K562 (cell line): Measurements from ENCODE around the gene SP2. TPM values are rescaled to one million over a fixed set of nuclear protein-coding genes. Genes with fewer than 3 reads are reported as not detected.

Experiments used
- ARID3A ChIP-seq: IDR thresholded peaks from 2 replicates; pipeline ENCODE4 v1.6.1; 2012; ENCODE audit warnings: low read depth, low read length, improper control_type of control experiment, borderline replicate concordance
- CREB5 ChIP-seq: fragments of 250-450 bp; sonication (Bioruptor Pico); IDR thresholded peaks from 2 replicates; pipeline ENCODE4 v1.5.0; 2020; ENCODE audit warnings: mild to moderate bottlenecking
- CTBP1 ChIP-seq: fragments of 450-650 bp; IDR thresholded peaks from 2 replicates; pipeline ENCODE4 v1.6.1; 2016; ENCODE audit warnings: borderline replicate concordance
- EGR1 ChIP-seq: fragments of 450-650 bp; conservative IDR thresholded peaks from 2 replicates; pipeline ENCODE4 v1.6.1; 2017; ENCODE audit warnings: mild to moderate bottlenecking
- FOXO4 ChIP-seq: fragments of 450-650 bp; formaldehyde crosslinking; IDR thresholded peaks from 2 replicates; pipeline ENCODE4 v1.4.0; 2020; ENCODE audit warnings: mild to moderate bottlenecking, moderate library complexity
- GMEB1 ChIP-seq: fragments of 250-450 bp; sonication (Bioruptor Pico); IDR thresholded peaks from 2 replicates; pipeline ENCODE4 v1.4.0; 2020; ENCODE audit warnings: mild to moderate bottlenecking
- HDAC6 ChIP-seq: IDR thresholded peaks from 2 replicates; pipeline ENCODE4 v1.6.1; 2012; ENCODE audit warnings: low read depth, mild to moderate bottlenecking, control low read depth, inconsistent platforms, low read length, moderate library complexity
- JUND ChIP-seq, 2 experiments: IDR thresholded peaks; 2 replicates in 1 of 2; 3 replicates in 1 of 2; pipeline ENCODE4 v1.6.1; 2011; ENCODE audit warnings: borderline replicate concordance in 2 of 2, low read depth in 2 of 2, low read length in 2 of 2, improper control_type of control experiment in 1 of 2, missing biosample characterization in 1 of 2, missing genetic modification characterization in 1 of 2, missing genetic modification reagents in 1 of 2
- KAT8 ChIP-seq: fragments of 450-650 bp; IDR thresholded peaks from 2 replicates; pipeline ENCODE4 v1.6.1; 2016; ENCODE audit warnings: low read depth, mild to moderate bottlenecking
- KDM2B ChIP-seq: fragments of 250-450 bp; sonication (Bioruptor Pico); IDR thresholded peaks from 2 replicates; pipeline ENCODE4 v1.8.0; 2021; ENCODE audit warnings: mild to moderate bottlenecking, moderate library complexity
- KLF13 ChIP-seq: fragments of 450-650 bp; IDR thresholded peaks from 2 replicates; pipeline ENCODE4 v1.6.1; 2016; ENCODE audit warnings: missing genetic modification characterization, low read depth, mild to moderate bottlenecking, missing compliant biosample characterization, moderate library complexity, borderline replicate concordance
- MAX ChIP-seq: sonication (generic); formaldehyde crosslinking; IDR thresholded peaks from 2 replicates; pipeline ENCODE4 v1.9.0; 2022; ENCODE audit warnings: mild to moderate bottlenecking, missing genetic modification reagents
- MBD2 ChIP-seq: sonication (generic); IDR thresholded peaks from 2 replicates; pipeline ENCODE4 v1.6.1; 2016; ENCODE audit warnings: low read depth, borderline replicate concordance
- MCM2 ChIP-seq: fragments of 450-650 bp; IDR thresholded peaks from 2 replicates; pipeline ENCODE4 v1.6.1; 2017; ENCODE audit warnings: low read depth, mild to moderate bottlenecking
- MYNN ChIP-seq, 2 experiments: sonication (generic); formaldehyde crosslinking in 1 of 2; IDR thresholded peaks; 2 replicates each; pipeline versions ENCODE4 v1.5.0 to v1.6.1; 2016 to 2020; ENCODE audit warnings: antibody characterized with exemption in 1 of 2, missing genetic modification reagents in 1 of 2
- NFATC3 ChIP-seq: fragments of 450-650 bp; IDR thresholded peaks from 2 replicates; pipeline ENCODE4 v1.6.1; 2017; ENCODE audit warnings: mild to moderate bottlenecking
- SUPT5H ChIP-seq: fragments of 450-650 bp; IDR thresholded peaks from 2 replicates; pipeline ENCODE4 v1.6.1; 2016
- TBL1XR1 ChIP-seq, 2 experiments: IDR thresholded peaks; 2 replicates each; pipeline ENCODE4 v1.6.1; 2012; ENCODE audit warnings: improper control_type of control experiment in 2 of 2, low read length in 2 of 2, mild to moderate bottlenecking in 1 of 2
- TBP ChIP-seq: optimal IDR thresholded peaks from 2 replicates; pipeline ENCODE3; 2011; ENCODE audit warnings: low read depth, low read length, improper control_type of control experiment
- ZFPM2 ChIP-seq: fragments of 250-450 bp; sonication (Bioruptor Pico); IDR thresholded peaks from 2 replicates; pipeline ENCODE4 v1.5.1; 2022; ENCODE audit warnings: mild to moderate bottlenecking
- ZNF121 ChIP-seq: sonication (generic); formaldehyde crosslinking; conservative IDR thresholded peaks from 2 replicates; pipeline ENCODE4 v1.8.0; 2022; ENCODE audit warnings: missing genetic modification reagents
- ZNF175 ChIP-seq: fragments of 200-800 bp; sonication (Bioruptor generic); IDR thresholded peaks from 2 replicates; pipeline ENCODE4 v1.6.1; 2016; ENCODE audit warnings: low read depth, mild to moderate bottlenecking, missing genetic modification characterization, missing compliant biosample characterization
- ZNF717 ChIP-seq: fragments of 250-450 bp; sonication (Bioruptor Pico); IDR thresholded peaks from 2 replicates; pipeline ENCODE4 v1.5.0; 2021
- ZNF79 ChIP-seq: fragments of 250-450 bp; sonication (Bioruptor Pico); IDR thresholded peaks from 2 replicates; pipeline ENCODE4 v1.4.0; 2020; ENCODE audit warnings: low read depth, mild to moderate bottlenecking, moderate library complexity
- polyA plus RNA-seq, 8 experiments: library from polyadenylated mRNA; depleted of rRNA in 4 of 8; stranded (reverse) in 5 of 8; unstranded in 3 of 8; fragments of >200 nt; fragmentation: Nextera tagmentation in 2 of 8; fragmentation: Illumina TruSeq in 1 of 8; extraction: Ambion mirVana in 2 of 8; extraction: Trizol in 1 of 8; gene quantifications; 2 replicates each; pipeline versions ENCODE4 v1.2.1 to v1.2.3, GENCODE V29; 2011 to 2014; ENCODE audit warnings: inconsistent platforms in 1 of 8, missing spikeins in 1 of 8
- total RNA-seq, 7 experiments: library from RNA; depleted of rRNA in 6 of 7; stranded (reverse); fragments of >200 nt in 6 of 7; fragmentation: Illumina TruSeq in 2 of 7; extraction: Trizol in 2 of 7; gene quantifications; 2 replicates each; pipeline versions ENCODE4 v1.2.1 to v1.2.3, GENCODE V29; 2011 to 2021; ENCODE audit warnings: low replicate concordance in 1 of 7

SP2 gene
- total and polyA plus RNA-seq, 9 of the 15 experiments (the other 6 are each of a cell fraction or from before 2014, with no cell fraction given): 0.77 to 22.3 (median 2.3) TPM

- TF ChIP-seq ZNF175: peak; percentile 99
- no peak for TF ChIP-seq ARID3A
- no peak for TF ChIP-seq ZFPM2 (CRISPR knock-in tag)
- no peak; the same call in 1 of the 2 replicates for TF ChIP-seq KLF13
- no peak for TF ChIP-seq ZNF717 (CRISPR knock-in tag)
- peak; percentile 93 to 98 for TF ChIP-seq TBL1XR1 (IDR thresholded peaks at IDR 0.05; ENCODE audit: low read length in 2 of 2)
- TF ChIP-seq EGR1: peak; percentile 66
- TF ChIP-seq KDM2B (CRISPR knock-in tag): no peak
- no peak; the same call in 1 of the 2 replicates for TF ChIP-seq GMEB1 (CRISPR knock-in tag)
- no peak for TF ChIP-seq KAT8
- TF ChIP-seq ZNF121 (CRISPR knock-in tag): no peak
- TF ChIP-seq CTBP1: peak; percentile 100
- no peak for TF ChIP-seq CREB5
- TF ChIP-seq MBD2: peak; percentile 95
- TF ChIP-seq MYNN (IDR thresholded peaks at IDR 0.05): peak; percentile 89
- TF ChIP-seq MYNN (CRISPR knock-in tag; IDR thresholded peaks at IDR 0.05): no peak
- TF ChIP-seq MAX: no peak
- peak; percentile 31 for TF ChIP-seq TBP
- peak; percentile 97 for TF ChIP-seq JUND (IDR thresholded peaks at IDR 0.05; ENCODE audit: borderline replicate concordance, low read depth, low read length)
- TF ChIP-seq JUND (tag; IDR thresholded peaks at IDR 0.05; ENCODE audit: borderline replicate concordance, low read depth, low read length): peak; percentile 99; the same call in 2 of the 3 replicates
- no peak for TF ChIP-seq ZNF79 (CRISPR knock-in tag)
- no peak for TF ChIP-seq HDAC6
- TF ChIP-seq SUPT5H: no peak
- TF ChIP-seq MCM2: no peak
- TF ChIP-seq NFATC3: no peak
- TF ChIP-seq FOXO4: no peak
Observed at GRCh38 chr17:47866941-47867340, 29.1 kb upstream of the SP2 start (continued).
